ENCODE data around the gene RBM15.

Gene RBM15

GRCh38 chr1:110355321-110355720 lies 16.1 kb downstream of the RBM15 start:
- no peak for DNase-seq

- no peak for DNase-seq
Measured at GRCh38 chr1:110356379-110356778, 17.2 kb downstream of the RBM15 start.

GRCh38 chr1:110360431-110360830 lies 21.3 kb downstream of the RBM15 start:
- no peak for DNase-seq

GRCh38 chr1:110361856-110362255 lies 22.7 kb downstream of the RBM15 start:
- no peak for DNase-seq

GRCh38 chr1:110364221-110364620 lies 25.0 kb downstream of the RBM15 start:
- no peak for DNase-seq

GRCh38 chr1:110370827-110371226 lies 31.6 kb downstream of the RBM15 start:
- no peak for DNase-seq

- DNase-seq = no peak
Measured at GRCh38 chr1:110375490-110375889, 36.3 kb downstream of the RBM15 start.

GRCh38 chr1:110380672-110381283 lies 41.6 kb downstream of the RBM15 start:
- no peak for DNase-seq

GRCh38 chr1:110383251-110383990 lies 44.2 kb downstream of the RBM15 start:
- no peak for DNase-seq

- DNase-seq = no peak
Measured at GRCh38 chr1:110384581-110385321, 45.6 kb downstream of the RBM15 start.

- no peak for DNase-seq
Measured at GRCh38 chr1:110385369-110385768, 46.2 kb downstream of the RBM15 start.

GRCh38 chr1:110387048-110387754 lies 48.0 kb downstream of the RBM15 start:
- DNase-seq = no peak

- no peak for DNase-seq
Measured at GRCh38 chr1:110390096-110390495, 50.9 kb downstream of the RBM15 start.

GRCh38 chr1:110390692-110391245 lies 51.6 kb downstream of the RBM15 start, which contains the start of gene SLC16A4:
Gene SLC16A4 (minus strand): TSS chr1:110391026. CDS start chr1:110389323, 1,703 bp downstream.
- no peak for DNase-seq

- DNase-seq = no peak
Measured at GRCh38 chr1:110393286-110393685, 54.1 kb downstream of the RBM15 start.

- DNase-seq = no peak
Measured at GRCh38 chr1:110393691-110394492, 54.7 kb downstream of the RBM15 start.

- DNase-seq = no peak
Measured at GRCh38 chr1:110394493-110394820, 55.3 kb downstream of the RBM15 start.

All from NCI-H1417 treated with DMSO at 0.1 percent for 48 hours (cell line).